Measurements from ENCODE around the gene FLT4. TPM values are rescaled to one million over a fixed set of nuclear protein-coding genes. Genes with fewer than 3 reads are reported as not detected.

The FLT4 gene
- total and polyA plus RNA-seq, 12 donors, result 3.3 to 80.1 (median 25.5) TPM

GRCh38 chr5:180639287-180639686, 10.1 kb downstream of the FLT4 start:
- peak overlapping the region in 1 of 5 donors; percentile 40 for H3K27ac ChIP-seq
- intact Hi-C loops (cut with DNase I), result no loop called here
- WGBS, 4 donors, result 52 to 62% (median 56%) methylated on average over 3 of the region's 3 CpGs
- no peak overlapping the region for H3K4me3 ChIP-seq
- no peak for TF ChIP-seq CTCF (IDR thresholded peaks at IDR 0.05)
- no peak for TF ChIP-seq POLR2A (IDR thresholded peaks at IDR 0.05)
- H3K36me3 ChIP-seq (replicated peaks in 1 of 2), result no peaks in the 10 kb centered on the region
- no peaks in the 10 kb centered on the region for H3K27me3 ChIP-seq
- H3K4me1 ChIP-seq (replicated peaks in 1 of 2), result no peaks in the 10 kb centered on the region
- no peaks in the 10 kb centered on the region for H3K9me3 ChIP-seq (replicated peaks in 1 of 3)
- peak in 1 of 7 donors; percentile 1 for DNase-seq

- intact Hi-C loops (cut with DNase I), result no loop called here
- Histone ChIP-seq H3K36me3 (replicated peaks in 1 of 2) (no peaks in the 10 kb centered on the region), H3K4me1 (replicated peaks in 1 of 2) (no peaks in the 10 kb centered on the region), H3K4me3 (no peak overlapping the region), H3K27ac (no peak overlapping the region), H3K27me3 (no peaks in the 10 kb centered on the region), H3K9me3 (replicated peaks in 1 of 3) (no peaks in the 10 kb centered on the region)
- DNase-seq, result peak in 3 of 7 donors; percentile 6 to 9 (median 7)
- TF ChIP-seq POLR2A (IDR thresholded peaks at IDR 0.05) (no peak), CTCF (IDR thresholded peaks at IDR 0.05) (no peak)
- 62 to 77% (median 67%) methylated on average over 18 to 20 of the region's 20 CpGs for WGBS, 4 donors
Observed at GRCh38 chr5:180637962-180638680, 11.3 kb downstream of the FLT4 start.

- Histone ChIP-seq H3K4me3 (no peak overlapping the region), H3K27me3 (no peaks in the 10 kb centered on the region), H3K27ac (peak overlapping the region in 1 of 5 donors; percentile 16), H3K9me3 (replicated peaks in 1 of 3) (no peaks in the 10 kb centered on the region), H3K4me1 (replicated peaks in 1 of 2) (no peaks in the 10 kb centered on the region), H3K36me3 (replicated peaks in 1 of 2) (no peaks in the 10 kb centered on the region)
- peak in 4 of 7 donors; percentile 11 to 24 (median 20) for DNase-seq
- intact Hi-C loops (cut with DNase I), result no loop called here
- WGBS, 4 donors, result 55 to 69% (median 62%) methylated on average over 17 to 18 of the region's 18 CpGs
- TF ChIP-seq POLR2A (IDR thresholded peaks at IDR 0.05) (no peak), CTCF (IDR thresholded peaks at IDR 0.05) (no peak)
Observed at GRCh38 chr5:180636403-180637075, 12.9 kb downstream of the FLT4 start.

GRCh38 chr5:180636016-180636402, 13.4 kb downstream of the FLT4 start:
- Histone ChIP-seq H3K36me3 (replicated peaks in 1 of 2) (no peaks in the 10 kb centered on the region), H3K27me3 (no peaks in the 10 kb centered on the region), H3K4me3 (no peak overlapping the region), H3K27ac (no peak overlapping the region), H3K9me3 (replicated peaks in 1 of 3) (no peaks in the 10 kb centered on the region), H3K4me1 (replicated peaks in 1 of 2) (no peaks in the 10 kb centered on the region)
- TF ChIP-seq POLR2A (IDR thresholded peaks at IDR 0.05) (no peak), CTCF (IDR thresholded peaks at IDR 0.05) (no peak)
- DNase-seq, result no peak
- WGBS, 4 donors, result 77 to 85% (median 81%) methylated on average over 8 of the region's 8 CpGs
- intact Hi-C loops (cut with DNase I), result no loop called here
